Keratinocyte (primary cell): Measurements from ENCODE around the gene CAPZA2. TPM values are rescaled to one million over a fixed set of nuclear protein-coding genes. Genes with fewer than 3 reads are reported as not detected.

Experiments used
- DNase-seq: peaks from one replicate; pipeline ENCODE4 v3.0.0-alpha.2; 2011; ENCODE audit warnings: low read depth, missing footprints, low spot score
- FAIRE-seq: peaks from 2 replicates; lab custom pipeline; 2011; peaks lifted over from hg19 to GRCh38; lab: Jason Lieb, UNC
- H2AFZ ChIP-seq: 2 replicates; pipeline ENCODE4 v1.6.0; 2012; ENCODE audit warnings: low read length, control low read depth, inconsistent platforms; ENCODE audit not compliant: control insufficient read depth
- H3K27ac ChIP-seq: 2 replicates; pipeline ENCODE4 v1.5.1; 2011; ENCODE audit warnings: low read length; ENCODE audit not compliant: control insufficient read depth, insufficient read depth
- H3K27me3 ChIP-seq: 3 replicates; pipeline ENCODE4 v1.6.0; 2011; ENCODE audit warnings: low read length; ENCODE audit not compliant: control insufficient read depth, insufficient read depth; ENCODE audit errors: extremely low read depth
- H3K36me3 ChIP-seq, 2 experiments: 2 replicates in 1 of 2; 3 replicates in 1 of 2; pipeline ENCODE4 v1.5.1; 2011; ENCODE audit warnings: low read length in 2 of 2, mild to moderate bottlenecking in 1 of 2; ENCODE audit not compliant: control insufficient read depth in 2 of 2, insufficient read depth in 2 of 2; ENCODE audit errors: extremely low read depth in 1 of 2
- H3K4me1 ChIP-seq: 3 replicates; pipeline ENCODE4 v1.5.1; 2011; ENCODE audit warnings: low read length; ENCODE audit not compliant: control insufficient read depth, insufficient read depth; ENCODE audit errors: extremely low read depth
- H3K4me2 ChIP-seq: 3 replicates; pipeline ENCODE4 v1.6.0; 2011; ENCODE audit warnings: low read depth, low read length; ENCODE audit not compliant: control insufficient read depth, insufficient read depth; ENCODE audit errors: extremely low read depth
- H3K4me3 ChIP-seq, 3 experiments: fragments of 200-600 bp in 1 of 3; sonication (generic) in 1 of 3; 2 replicates in 2 of 3; 3 replicates in 1 of 3; pipeline ENCODE4 v1.5.1; 2011 to 2016; ENCODE audit warnings: low read length in 3 of 3, mild to moderate bottlenecking in 3 of 3, control low read depth in 2 of 3, inconsistent platforms in 1 of 3, low read depth in 1 of 3, mixed read lengths in 1 of 3, mixed run types in 1 of 3, moderate library complexity in 1 of 3; ENCODE audit not compliant: control insufficient read depth in 2 of 3, insufficient read depth in 2 of 3; ENCODE audit errors: extremely low read depth in 1 of 3
- H3K79me2 ChIP-seq: 2 replicates; pipeline ENCODE4 v1.6.0; 2012; ENCODE audit warnings: low read length; ENCODE audit not compliant: control insufficient read depth, insufficient read depth
- H3K9ac ChIP-seq: 3 replicates; pipeline ENCODE4 v1.6.0; 2011; ENCODE audit warnings: low read length; ENCODE audit not compliant: control insufficient read depth, insufficient read depth; ENCODE audit errors: extremely low read depth
- H3K9me1 ChIP-seq: 3 replicates; pipeline ENCODE4 v1.6.0; 2011; ENCODE audit warnings: low read length; ENCODE audit not compliant: control insufficient read depth, insufficient read depth; ENCODE audit errors: extremely low read depth
- H3K9me3 ChIP-seq: 2 replicates; pipeline ENCODE4 v1.5.1; 2012; ENCODE audit warnings: low read depth, low read length; ENCODE audit not compliant: control insufficient read depth
- H4K20me1 ChIP-seq: 3 replicates; pipeline ENCODE4 v1.6.0; 2011; ENCODE audit warnings: low read length; ENCODE audit not compliant: control insufficient read depth, insufficient read depth; ENCODE audit errors: extremely low read depth
- CTCF ChIP-seq, 3 experiments: IDR thresholded peaks in 1 of 3; conservative IDR thresholded peaks in 1 of 3; optimal IDR thresholded peaks in 1 of 3; 2 replicates in 2 of 3; 3 replicates in 1 of 3; pipeline versions ENCODE3 to v1.5.1; 2011; ENCODE audit warnings: low read length in 3 of 3, mild to moderate bottlenecking in 3 of 3, moderate library complexity in 2 of 3, control low read depth in 1 of 3, inconsistent platforms in 1 of 3; ENCODE audit not compliant: insufficient read depth in 2 of 3; ENCODE audit errors: extremely low read depth in 1 of 3
- EZH2 ChIP-seq: IDR thresholded peaks from one replicate; pipeline ENCODE4 v1.6.1; 2012; ENCODE audit warnings: inconsistent platforms, mild to moderate bottlenecking, low read length, moderate library complexity
- dilution Hi-C: fragments of 300-500 bp; cut with MboI; formaldehyde crosslinking; loops from one replicate; pipeline ENCODE4 v1.7.0; 2020; ENCODE audit warnings: low sequenced_read_pairs; ENCODE audit not compliant: extremely low pct_ligation_motif_present
- polyA plus RNA-seq, 5 experiments: library from polyadenylated mRNA; depleted of rRNA in 3 of 5; stranded (reverse) in 3 of 5; stranded (forward) in 1 of 5; unstranded in 1 of 5; fragments of >200 nt; gene quantifications; 1 replicate in 1 of 5; 2 replicates in 3 of 5; 3 replicates in 1 of 5; pipeline versions ENCODE4 v1.2.1 to v1.2.3, GENCODE V29; 2011 to 2012; ENCODE audit warnings: missing spikeins in 2 of 5, low read depth in 1 of 5, low replicate concordance in 1 of 5

Gene CAPZA2
- polyA plus RNA-seq, 1 donor (not counting 4 experiments of a cell fraction or from before 2014, with no cell fraction given) = 150 TPM

- Histone ChIP-seq H3K9me1 (no peaks in the 10 kb centered on the region), H4K20me1 (no peaks in the 10 kb centered on the region)
- dilution Hi-C loops = no loop called here
These were observed 33.3 kb upstream of the CAPZA2 start for GRCh38 chr7:116829041-116829440.

DNA sequence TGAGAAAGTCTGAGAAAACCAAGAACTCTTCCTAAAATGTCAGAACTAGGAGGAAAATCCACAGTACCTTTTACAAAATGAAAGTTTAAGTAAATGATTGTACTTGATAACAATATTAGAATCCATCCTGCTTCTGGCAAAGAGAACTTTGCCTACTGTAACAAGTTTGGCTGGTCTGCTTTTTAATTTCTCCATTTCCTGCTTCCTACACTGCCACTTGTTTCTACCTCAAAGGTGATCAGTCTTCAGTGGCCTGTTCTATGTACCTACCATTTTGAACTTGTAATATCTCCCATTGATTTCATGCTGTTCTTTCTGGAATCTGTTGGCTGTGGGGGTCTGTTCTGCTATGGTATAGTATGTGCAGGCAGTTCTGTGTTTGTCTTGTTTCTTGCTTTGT is 32.9 kb upstream of the CAPZA2 start:
- H3K79me2 ChIP-seq = no peaks in the 10 kb centered on the region
- H2AFZ ChIP-seq = peak overlapping the region; percentile 12
- H3K27ac ChIP-seq = no peak overlapping the region
- peaks cover 3% of the 10 kb centered on the region for H3K27me3 ChIP-seq
- DNase-seq = no peak
- no peaks in the 10 kb centered on the region for H3K9me1 ChIP-seq
- no peaks in the 10 kb centered on the region for H3K36me3 ChIP-seq
- no peak overlapping the region for H3K9ac ChIP-seq
- H4K20me1 ChIP-seq = no peaks in the 10 kb centered on the region
- no peak overlapping the region for H3K4me2 ChIP-seq
- H3K9me3 ChIP-seq = no peaks in the 10 kb centered on the region
- no peaks in the 10 kb centered on the region for H3K4me1 ChIP-seq
- H3K4me3 ChIP-seq = no peak overlapping the region
- FAIRE-seq = no peak
- dilution Hi-C loops = no loop called here
- TF ChIP-seq EZH2 = no peak
- no peak for TF ChIP-seq CTCF (optimal IDR thresholded peaks at IDR 0.05 in 1 of 3, IDR thresholded peaks at IDR 0.05 in 1 of 3, conservative IDR thresholded peaks at IDR 0.05 in 1 of 3; ENCODE audit: extremely low read depth in 1 of 3, insufficient read depth in 2 of 3, low read length in 3 of 3)

More at GRCh38 chr7:116829041-116829440, 33.3 kb upstream of the CAPZA2 start:
- TF ChIP-seq EZH2 (no peak), CTCF (optimal IDR thresholded peaks at IDR 0.05 in 1 of 3, IDR thresholded peaks at IDR 0.05 in 1 of 3, conservative IDR thresholded peaks at IDR 0.05 in 1 of 3; ENCODE audit: extremely low read depth in 1 of 3, insufficient read depth in 2 of 3, low read length in 3 of 3) (no peak)
- no peak overlapping the region for H3K4me3 ChIP-seq
- DNase-seq (no peak), FAIRE-seq (no peak)
- no peaks in the 10 kb centered on the region for H3K79me2 ChIP-seq
- H2AFZ ChIP-seq = no peak overlapping the region
- H3K27me3 ChIP-seq = peaks cover 3% of the 10 kb centered on the region
- no peaks in the 10 kb centered on the region for H3K9me3 ChIP-seq
- no peak overlapping the region for H3K9ac ChIP-seq
- no peaks in the 10 kb centered on the region for H3K36me3 ChIP-seq
- no peak overlapping the region for H3K27ac ChIP-seq
- H3K4me2 ChIP-seq = no peak overlapping the region
- no peaks in the 10 kb centered on the region for H3K4me1 ChIP-seq
